Astrocyte (in vitro differentiated cells and primary cell): ENCODE results near the gene ETFA.

Experiments
- EZH2 ChIP-seq: IDR thresholded peaks from 2 replicates; pipeline ENCODE4 v1.6.1; 2012; ENCODE audit warnings: mild to moderate bottlenecking, low read length, inconsistent platforms; ENCODE audit not compliant: insufficient read depth
- TF ChIP-seq, protein P1 (sequence below): IDR thresholded peaks from 2 replicates; pipeline ENCODE4 v1.5.1; 2011; ENCODE audit warnings: low read depth, mild to moderate bottlenecking, inconsistent platforms, low read length, moderate library complexity; ENCODE audit not compliant: insufficient read depth

DNA sequence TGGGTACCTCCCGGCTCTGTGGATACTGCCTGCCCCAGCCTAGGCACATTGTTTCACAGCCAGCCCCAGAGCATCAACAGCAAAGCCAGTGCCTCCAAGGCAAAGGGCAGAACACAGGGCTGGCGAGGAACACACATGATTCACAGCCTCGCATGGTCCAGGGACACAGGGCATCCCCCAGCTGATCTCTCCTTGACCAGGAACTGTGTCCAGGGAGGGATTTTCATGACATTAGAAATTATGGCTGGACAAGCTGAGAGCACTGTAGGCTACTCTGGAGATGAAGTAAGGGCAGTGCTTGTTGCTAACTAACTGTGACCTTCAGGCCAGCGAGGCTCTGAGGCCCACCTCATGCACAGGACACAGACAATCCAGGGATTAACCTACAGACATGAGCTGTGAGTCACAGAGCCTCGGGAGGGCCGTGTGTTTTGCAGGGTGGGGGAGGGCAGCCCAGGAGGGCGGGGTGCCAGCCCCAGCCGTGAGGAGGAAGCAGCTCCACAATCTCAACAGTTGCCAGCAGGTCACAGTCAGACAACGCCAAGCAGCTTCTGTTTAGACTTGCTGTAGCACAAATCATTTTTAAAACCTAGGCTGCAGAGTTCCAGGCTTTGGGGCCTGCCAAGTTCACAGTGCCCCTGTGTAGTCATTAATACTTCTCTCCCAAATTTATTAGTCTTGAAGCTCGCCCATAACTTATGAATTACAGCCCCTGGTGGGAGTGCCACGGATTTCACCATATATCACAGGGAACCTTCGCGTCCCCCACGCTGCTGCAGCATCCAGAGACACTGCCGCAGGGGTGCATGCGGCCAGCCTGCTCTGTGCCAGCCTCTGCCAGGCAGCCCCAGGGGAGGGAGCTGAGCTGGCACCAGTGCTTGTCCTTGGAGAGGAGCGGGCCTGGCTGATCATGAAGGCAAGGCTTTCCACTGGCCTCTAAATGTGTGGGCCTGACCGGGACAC lies 114.7 kb downstream of the ETFA start:
- TF ChIP-seq, protein P1, sequence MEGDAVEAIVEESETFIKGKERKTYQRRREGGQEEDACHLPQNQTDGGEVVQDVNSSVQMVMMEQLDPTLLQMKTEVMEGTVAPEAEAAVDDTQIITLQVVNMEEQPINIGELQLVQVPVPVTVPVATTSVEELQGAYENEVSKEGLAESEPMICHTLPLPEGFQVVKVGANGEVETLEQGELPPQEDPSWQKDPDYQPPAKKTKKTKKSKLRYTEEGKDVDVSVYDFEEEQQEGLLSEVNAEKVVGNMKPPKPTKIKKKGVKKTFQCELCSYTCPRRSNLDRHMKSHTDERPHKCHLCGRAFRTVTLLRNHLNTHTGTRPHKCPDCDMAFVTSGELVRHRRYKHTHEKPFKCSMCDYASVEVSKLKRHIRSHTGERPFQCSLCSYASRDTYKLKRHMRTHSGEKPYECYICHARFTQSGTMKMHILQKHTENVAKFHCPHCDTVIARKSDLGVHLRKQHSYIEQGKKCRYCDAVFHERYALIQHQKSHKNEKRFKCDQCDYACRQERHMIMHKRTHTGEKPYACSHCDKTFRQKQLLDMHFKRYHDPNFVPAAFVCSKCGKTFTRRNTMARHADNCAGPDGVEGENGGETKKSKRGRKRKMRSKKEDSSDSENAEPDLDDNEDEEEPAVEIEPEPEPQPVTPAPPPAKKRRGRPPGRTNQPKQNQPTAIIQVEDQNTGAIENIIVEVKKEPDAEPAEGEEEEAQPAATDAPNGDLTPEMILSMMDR, result no peak
- TF ChIP-seq EZH2, result no peak
